HepG2 (cell line): ENCODE results near the gene EXOSC9. TPM values are rescaled to one million over a fixed set of nuclear protein-coding genes. Genes with fewer than 3 reads are reported as not detected.

ENCODE experiments used
- ATF1 ChIP-seq: IDR thresholded peaks from 2 replicates; pipeline ENCODE4 v1.6.1; 2016; ENCODE audit warnings: mild to moderate bottlenecking, control low read depth
- CENPT ChIP-seq: sonication (generic); formaldehyde crosslinking; IDR thresholded peaks from 2 replicates; pipeline ENCODE4 v1.8.0; 2022; ENCODE audit warnings: low read depth, mild to moderate bottlenecking, moderate library complexity, missing genetic modification reagents
- EED ChIP-seq: sonication (generic); formaldehyde crosslinking; IDR thresholded peaks from 2 replicates; pipeline ENCODE4 v1.5.0; 2020; ENCODE audit warnings: mild to moderate bottlenecking, missing genetic modification reagents
- MED13 ChIP-seq: sonication (generic); formaldehyde crosslinking; IDR thresholded peaks from 2 replicates; pipeline ENCODE4 v1.5.0; 2020; ENCODE audit warnings: missing genetic modification reagents
- MEF2D ChIP-seq: sonication (generic); formaldehyde crosslinking; IDR thresholded peaks from 2 replicates; pipeline ENCODE4 v1.5.1; 2020; ENCODE audit warnings: mild to moderate bottlenecking, missing genetic modification reagents
- PCBP1 ChIP-seq: fragments of 200-400 bp; formaldehyde crosslinking; IDR thresholded peaks from 2 replicates; pipeline ENCODE4 v1.6.1; 2017; ENCODE audit warnings: mild to moderate bottlenecking, low read depth, low read length, borderline replicate concordance
- SMARCE1 ChIP-seq: fragments of 450-650 bp; IDR thresholded peaks from 2 replicates; pipeline ENCODE4 v1.6.1; 2017; ENCODE audit warnings: borderline replicate concordance
- polyA plus RNA-seq, 8 experiments: library from polyadenylated mRNA; depleted of rRNA in 3 of 8; stranded (reverse) in 7 of 8; unstranded in 1 of 8; fragments of >200 nt; fragmentation: Illumina TruSeq in 4 of 8; extraction: Trizol in 4 of 8; gene quantifications; 2 replicates each; pipeline versions ENCODE4 v1.2.1 to v1.2.3, GENCODE V29; 2011 to 2016; ENCODE audit warnings: low read depth in 4 of 8, missing spikeins in 1 of 8, mixed read lengths in 1 of 8; ENCODE audit not compliant: insufficient read depth in 1 of 8
- total RNA-seq, 5 experiments: library from RNA; depleted of rRNA; stranded (reverse); fragments of >200 nt; fragmentation: Illumina TruSeq; extraction: Trizol; gene quantifications; 2 replicates each; pipeline ENCODE4 v1.2.3, GENCODE V29; 2016; ENCODE audit warnings: low read depth in 1 of 5
- TF ChIP-seq, protein P1 (sequence below): sonication (generic); formaldehyde crosslinking; IDR thresholded peaks from 2 replicates; pipeline ENCODE4 v1.4.0; 2020; ENCODE audit warnings: mild to moderate bottlenecking, missing genetic modification reagents
- TF ChIP-seq, protein P2 (sequence below): sonication (generic); formaldehyde crosslinking; conservative IDR thresholded peaks from 2 replicates; pipeline ENCODE4 v1.4.0; 2020; ENCODE audit warnings: missing genetic modification reagents
- TF ChIP-seq, protein P3 (sequence below): IDR thresholded peaks from 2 replicates; pipeline ENCODE4 v1.6.1; 2016; ENCODE audit warnings: missing genetic modification reagents, missing compliant biosample characterization
- TF ChIP-seq, protein P4 (sequence below): sonication (generic); formaldehyde crosslinking; IDR thresholded peaks from 2 replicates; pipeline ENCODE4 v1.4.0; 2020; ENCODE audit warnings: mild to moderate bottlenecking, missing genetic modification reagents
- TF ChIP-seq, protein P5 (sequence below): sonication (generic); formaldehyde crosslinking; IDR thresholded peaks from 2 replicates; pipeline ENCODE4 v1.4.0; 2020; ENCODE audit warnings: missing genetic modification reagents
- TF ChIP-seq, protein P6 (sequence below): sonication (generic); formaldehyde crosslinking; IDR thresholded peaks from 2 replicates; pipeline ENCODE4 v1.4.0; 2020; ENCODE audit warnings: low read depth, missing genetic modification reagents
- TF ChIP-seq, protein P7 (sequence below): IDR thresholded peaks from 2 replicates; pipeline ENCODE4 v1.6.1; 2016; ENCODE audit warnings: missing compliant biosample characterization, missing genetic modification reagents, borderline replicate concordance

Gene EXOSC9
- total and polyA plus RNA-seq, 2 of the 13 experiments (the other 11 are each of a cell fraction or from before 2014, with no cell fraction given) = 26.0 to 48.0 TPM

DNA sequence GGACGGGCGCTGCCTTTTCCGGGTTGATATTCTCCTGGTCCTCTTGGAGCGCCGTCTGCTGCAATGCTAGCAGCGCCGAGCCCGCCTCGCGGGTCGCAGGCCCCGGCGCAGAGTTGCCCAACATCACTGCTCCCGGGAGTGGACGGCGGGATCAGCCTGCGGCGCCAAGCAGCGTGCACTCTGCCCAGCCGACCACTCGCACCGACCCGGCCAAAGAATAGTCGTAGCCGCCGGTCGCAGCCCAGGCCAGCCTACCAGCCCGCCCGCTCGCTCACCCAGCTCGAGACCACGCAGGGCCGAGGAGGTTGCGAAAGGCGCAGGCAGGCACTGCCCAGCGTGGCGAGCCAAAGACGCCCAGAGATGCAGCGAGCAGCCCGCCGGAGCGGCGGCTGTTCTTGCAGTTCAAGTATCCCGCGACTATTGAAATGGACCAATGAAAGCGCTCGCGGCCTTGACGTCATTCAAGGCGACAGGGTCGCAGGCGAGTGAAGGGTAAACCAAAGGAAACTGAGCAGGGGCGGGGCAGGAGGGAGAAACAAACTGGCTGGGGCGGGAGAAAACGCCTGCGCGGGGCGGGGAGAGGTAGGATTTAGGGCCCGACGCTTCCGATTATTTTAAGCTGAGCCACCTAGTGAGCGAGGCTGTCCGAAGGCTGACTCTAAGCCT is 22.5 kb downstream of the EXOSC9 start, which contains the start of gene CCNA2 (continued):
- no peak for TF ChIP-seq PCBP1
- TF ChIP-seq MEF2D = no peak
- TF ChIP-seq, protein P1, sequence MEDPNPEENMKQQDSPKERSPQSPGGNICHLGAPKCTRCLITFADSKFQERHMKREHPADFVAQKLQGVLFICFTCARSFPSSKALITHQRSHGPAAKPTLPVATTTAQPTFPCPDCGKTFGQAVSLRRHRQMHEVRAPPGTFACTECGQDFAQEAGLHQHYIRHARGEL (CRISPR knock-in tag) = no peak
- no peak for TF ChIP-seq CENPT (CRISPR knock-in tag)
- peak; percentile 99 for TF ChIP-seq ATF1 (CRISPR knock-in tag)
- TF ChIP-seq SMARCE1 = no peak
- TF ChIP-seq, protein P2, sequence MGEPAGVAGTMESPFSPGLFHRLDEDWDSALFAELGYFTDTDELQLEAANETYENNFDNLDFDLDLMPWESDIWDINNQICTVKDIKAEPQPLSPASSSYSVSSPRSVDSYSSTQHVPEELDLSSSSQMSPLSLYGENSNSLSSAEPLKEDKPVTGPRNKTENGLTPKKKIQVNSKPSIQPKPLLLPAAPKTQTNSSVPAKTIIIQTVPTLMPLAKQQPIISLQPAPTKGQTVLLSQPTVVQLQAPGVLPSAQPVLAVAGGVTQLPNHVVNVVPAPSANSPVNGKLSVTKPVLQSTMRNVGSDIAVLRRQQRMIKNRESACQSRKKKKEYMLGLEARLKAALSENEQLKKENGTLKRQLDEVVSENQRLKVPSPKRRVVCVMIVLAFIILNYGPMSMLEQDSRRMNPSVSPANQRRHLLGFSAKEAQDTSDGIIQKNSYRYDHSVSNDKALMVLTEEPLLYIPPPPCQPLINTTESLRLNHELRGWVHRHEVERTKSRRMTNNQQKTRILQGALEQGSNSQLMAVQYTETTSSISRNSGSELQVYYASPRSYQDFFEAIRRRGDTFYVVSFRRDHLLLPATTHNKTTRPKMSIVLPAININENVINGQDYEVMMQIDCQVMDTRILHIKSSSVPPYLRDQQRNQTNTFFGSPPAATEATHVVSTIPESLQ = no peak
- TF ChIP-seq, protein P3, sequence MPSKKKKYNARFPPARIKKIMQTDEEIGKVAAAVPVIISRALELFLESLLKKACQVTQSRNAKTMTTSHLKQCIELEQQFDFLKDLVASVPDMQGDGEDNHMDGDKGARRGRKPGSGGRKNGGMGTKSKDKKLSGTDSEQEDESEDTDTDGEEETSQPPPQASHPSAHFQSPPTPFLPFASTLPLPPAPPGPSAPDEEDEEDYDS = peak; percentile 80
- TF ChIP-seq MED13 (CRISPR knock-in tag) = no peak
- TF ChIP-seq, protein P4, sequence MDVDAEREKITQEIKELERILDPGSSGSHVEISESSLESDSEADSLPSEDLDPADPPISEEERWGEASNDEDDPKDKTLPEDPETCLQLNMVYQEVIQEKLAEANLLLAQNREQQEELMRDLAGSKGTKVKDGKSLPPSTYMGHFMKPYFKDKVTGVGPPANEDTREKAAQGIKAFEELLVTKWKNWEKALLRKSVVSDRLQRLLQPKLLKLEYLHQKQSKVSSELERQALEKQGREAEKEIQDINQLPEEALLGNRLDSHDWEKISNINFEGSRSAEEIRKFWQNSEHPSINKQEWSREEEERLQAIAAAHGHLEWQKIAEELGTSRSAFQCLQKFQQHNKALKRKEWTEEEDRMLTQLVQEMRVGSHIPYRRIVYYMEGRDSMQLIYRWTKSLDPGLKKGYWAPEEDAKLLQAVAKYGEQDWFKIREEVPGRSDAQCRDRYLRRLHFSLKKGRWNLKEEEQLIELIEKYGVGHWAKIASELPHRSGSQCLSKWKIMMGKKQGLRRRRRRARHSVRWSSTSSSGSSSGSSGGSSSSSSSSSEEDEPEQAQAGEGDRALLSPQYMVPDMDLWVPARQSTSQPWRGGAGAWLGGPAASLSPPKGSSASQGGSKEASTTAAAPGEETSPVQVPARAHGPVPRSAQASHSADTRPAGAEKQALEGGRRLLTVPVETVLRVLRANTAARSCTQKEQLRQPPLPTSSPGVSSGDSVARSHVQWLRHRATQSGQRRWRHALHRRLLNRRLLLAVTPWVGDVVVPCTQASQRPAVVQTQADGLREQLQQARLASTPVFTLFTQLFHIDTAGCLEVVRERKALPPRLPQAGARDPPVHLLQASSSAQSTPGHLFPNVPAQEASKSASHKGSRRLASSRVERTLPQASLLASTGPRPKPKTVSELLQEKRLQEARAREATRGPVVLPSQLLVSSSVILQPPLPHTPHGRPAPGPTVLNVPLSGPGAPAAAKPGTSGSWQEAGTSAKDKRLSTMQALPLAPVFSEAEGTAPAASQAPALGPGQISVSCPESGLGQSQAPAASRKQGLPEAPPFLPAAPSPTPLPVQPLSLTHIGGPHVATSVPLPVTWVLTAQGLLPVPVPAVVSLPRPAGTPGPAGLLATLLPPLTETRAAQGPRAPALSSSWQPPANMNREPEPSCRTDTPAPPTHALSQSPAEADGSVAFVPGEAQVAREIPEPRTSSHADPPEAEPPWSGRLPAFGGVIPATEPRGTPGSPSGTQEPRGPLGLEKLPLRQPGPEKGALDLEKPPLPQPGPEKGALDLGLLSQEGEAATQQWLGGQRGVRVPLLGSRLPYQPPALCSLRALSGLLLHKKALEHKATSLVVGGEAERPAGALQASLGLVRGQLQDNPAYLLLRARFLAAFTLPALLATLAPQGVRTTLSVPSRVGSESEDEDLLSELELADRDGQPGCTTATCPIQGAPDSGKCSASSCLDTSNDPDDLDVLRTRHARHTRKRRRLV (CRISPR knock-in tag) = no peak
- TF ChIP-seq, protein P5, sequence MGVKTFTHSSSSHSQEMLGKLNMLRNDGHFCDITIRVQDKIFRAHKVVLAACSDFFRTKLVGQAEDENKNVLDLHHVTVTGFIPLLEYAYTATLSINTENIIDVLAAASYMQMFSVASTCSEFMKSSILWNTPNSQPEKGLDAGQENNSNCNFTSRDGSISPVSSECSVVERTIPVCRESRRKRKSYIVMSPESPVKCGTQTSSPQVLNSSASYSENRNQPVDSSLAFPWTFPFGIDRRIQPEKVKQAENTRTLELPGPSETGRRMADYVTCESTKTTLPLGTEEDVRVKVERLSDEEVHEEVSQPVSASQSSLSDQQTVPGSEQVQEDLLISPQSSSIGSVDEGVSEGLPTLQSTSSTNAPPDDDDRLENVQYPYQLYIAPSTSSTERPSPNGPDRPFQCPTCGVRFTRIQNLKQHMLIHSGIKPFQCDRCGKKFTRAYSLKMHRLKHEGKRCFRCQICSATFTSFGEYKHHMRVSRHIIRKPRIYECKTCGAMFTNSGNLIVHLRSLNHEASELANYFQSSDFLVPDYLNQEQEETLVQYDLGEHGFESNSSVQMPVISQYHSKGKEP = no peak
- TF ChIP-seq, protein P6, sequence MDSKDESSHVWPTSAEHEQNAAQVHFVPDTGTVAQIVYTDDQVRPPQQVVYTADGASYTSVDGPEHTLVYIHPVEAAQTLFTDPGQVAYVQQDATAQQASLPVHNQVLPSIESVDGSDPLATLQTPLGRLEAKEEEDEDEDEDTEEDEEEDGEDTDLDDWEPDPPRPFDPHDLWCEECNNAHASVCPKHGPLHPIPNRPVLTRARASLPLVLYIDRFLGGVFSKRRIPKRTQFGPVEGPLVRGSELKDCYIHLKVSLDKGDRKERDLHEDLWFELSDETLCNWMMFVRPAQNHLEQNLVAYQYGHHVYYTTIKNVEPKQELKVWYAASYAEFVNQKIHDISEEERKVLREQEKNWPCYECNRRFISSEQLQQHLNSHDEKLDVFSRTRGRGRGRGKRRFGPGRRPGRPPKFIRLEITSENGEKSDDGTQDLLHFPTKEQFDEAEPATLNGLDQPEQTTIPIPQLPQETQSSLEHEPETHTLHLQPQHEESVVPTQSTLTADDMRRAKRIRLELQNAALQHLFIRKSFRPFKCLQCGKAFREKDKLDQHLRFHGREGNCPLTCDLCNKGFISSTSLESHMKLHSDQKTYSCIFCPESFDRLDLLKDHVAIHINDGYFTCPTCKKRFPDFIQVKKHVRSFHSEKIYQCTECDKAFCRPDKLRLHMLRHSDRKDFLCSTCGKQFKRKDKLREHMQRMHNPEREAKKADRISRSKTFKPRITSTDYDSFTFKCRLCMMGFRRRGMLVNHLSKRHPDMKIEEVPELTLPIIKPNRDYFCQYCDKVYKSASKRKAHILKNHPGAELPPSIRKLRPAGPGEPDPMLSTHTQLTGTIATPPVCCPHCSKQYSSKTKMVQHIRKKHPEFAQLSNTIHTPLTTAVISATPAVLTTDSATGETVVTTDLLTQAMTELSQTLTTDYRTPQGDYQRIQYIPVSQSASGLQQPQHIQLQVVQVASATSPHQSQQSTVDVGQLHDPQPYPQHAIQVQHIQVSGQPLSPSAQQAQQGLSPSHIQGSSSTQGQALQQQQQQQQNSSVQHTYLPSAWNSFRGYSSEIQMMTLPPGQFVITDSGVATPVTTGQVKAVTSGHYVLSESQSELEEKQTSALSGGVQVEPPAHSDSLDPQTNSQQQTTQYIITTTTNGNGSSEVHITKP = peak; percentile 53; the same call in 1 of the 2 replicates
- TF ChIP-seq, protein P7, sequence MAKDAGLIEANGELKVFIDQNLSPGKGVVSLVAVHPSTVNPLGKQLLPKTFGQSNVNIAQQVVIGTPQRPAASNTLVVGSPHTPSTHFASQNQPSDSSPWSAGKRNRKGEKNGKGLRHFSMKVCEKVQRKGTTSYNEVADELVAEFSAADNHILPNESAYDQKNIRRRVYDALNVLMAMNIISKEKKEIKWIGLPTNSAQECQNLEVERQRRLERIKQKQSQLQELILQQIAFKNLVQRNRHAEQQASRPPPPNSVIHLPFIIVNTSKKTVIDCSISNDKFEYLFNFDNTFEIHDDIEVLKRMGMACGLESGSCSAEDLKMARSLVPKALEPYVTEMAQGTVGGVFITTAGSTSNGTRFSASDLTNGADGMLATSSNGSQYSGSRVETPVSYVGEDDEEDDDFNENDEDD = peak; percentile 99
- TF ChIP-seq EED = peak; percentile 48; the same call in 1 of the 2 replicates
